HG03457 (cell line): ENCODE measurements around the gene ATF6B.
"Not testable (repeated sequence)": the region's sequence is repeated elsewhere in the genome, so short reads cannot be mapped to it uniquely, and the experiment has no call there.

ENCODE experiments used
- ATAC-seq: cut with Tn5 transposase; IDR thresholded peaks from one replicate; pipeline ENCODE4 v1.9.1; 2021; ENCODE audit warnings: moderate number of reproducible peaks; ENCODE audit not compliant: unreplicated experiment

The ATF6B gene

DNA sequence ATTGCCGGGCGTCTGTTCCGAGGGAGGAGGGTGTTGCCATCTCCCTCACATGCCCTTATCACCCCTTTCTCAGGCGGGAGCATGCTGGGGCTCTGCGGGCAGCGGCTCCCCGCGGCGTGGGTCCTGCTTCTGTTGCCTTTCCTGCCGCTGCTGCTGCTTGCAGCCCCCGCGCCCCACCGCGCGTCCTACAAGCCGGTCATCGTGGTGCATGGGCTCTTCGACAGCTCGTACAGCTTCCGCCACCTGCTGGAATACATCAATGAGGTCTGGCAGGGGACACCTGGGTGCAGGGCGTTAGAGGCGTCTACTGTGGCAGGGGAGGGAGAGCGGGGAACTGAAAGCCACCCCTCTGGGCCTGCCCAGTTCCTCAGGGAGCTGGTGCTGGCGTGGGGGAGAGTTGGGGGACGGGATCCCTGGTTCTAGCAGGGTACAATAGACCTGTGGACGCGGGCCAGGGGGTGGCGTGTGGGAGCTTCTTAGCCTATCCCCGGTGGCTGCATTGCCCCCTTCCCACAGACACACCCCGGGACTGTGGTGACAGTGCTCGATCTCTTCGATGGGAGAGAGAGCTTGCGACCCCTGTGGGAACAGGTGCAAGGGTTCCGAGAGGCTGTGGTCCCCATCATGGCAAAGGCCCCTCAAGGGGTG lies 26.6 kb upstream of the ATF6B start:
- ATAC-seq = no peak

DNA sequence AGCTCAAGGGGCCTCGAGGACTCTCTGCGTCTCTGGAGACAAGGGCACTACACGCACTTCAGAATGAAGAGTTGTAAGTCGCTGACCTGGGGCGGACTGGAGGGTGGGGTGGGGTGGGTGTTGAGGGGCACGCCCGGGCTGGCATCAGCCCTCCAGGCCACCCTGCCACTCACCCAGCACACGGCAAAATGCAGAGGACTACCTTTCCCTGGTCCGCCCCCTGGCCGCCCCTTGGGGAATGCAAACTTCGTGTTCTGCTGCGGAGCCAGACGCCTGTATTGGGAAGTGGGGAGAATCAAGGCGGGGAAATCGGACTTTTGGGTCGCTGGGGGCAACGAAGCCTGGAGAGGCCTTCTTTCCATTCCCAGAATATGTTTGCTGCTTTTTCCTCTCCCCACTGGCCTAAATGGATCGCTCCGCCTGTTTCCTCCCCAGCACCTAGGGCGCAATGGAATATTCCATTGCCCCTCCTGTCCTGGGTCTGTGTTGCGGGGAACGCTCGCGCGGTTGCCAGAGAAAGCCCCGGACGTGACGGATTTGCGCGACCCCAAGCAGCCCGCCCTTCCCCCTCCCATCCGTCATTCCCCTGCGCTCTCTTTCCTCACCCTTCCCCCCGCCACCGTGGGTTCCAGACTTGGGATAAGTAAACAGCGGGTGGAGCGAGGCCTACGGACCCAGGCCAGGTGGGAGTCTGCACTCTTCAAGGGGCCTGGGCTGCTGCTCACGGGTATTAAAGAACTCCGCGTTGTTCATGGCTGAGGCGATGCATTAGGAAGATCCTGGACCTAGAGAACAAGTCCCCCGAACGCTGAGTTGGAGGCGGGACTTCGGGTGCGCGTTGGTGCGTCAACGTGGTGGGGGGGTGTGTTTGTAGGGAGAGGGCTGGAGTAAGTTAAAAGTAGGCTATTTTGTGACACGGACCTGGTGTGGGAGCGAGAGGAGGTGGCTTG lies 25.8 kb upstream of the ATF6B start, which contains the start of gene PPT2:
TSS of gene PPT2 (plus strand) at position 578 of the 950 bp plus-strand sequence. CDS start 454 bp downstream, outside the sequence.
- ATAC-seq = no peak

DNA sequence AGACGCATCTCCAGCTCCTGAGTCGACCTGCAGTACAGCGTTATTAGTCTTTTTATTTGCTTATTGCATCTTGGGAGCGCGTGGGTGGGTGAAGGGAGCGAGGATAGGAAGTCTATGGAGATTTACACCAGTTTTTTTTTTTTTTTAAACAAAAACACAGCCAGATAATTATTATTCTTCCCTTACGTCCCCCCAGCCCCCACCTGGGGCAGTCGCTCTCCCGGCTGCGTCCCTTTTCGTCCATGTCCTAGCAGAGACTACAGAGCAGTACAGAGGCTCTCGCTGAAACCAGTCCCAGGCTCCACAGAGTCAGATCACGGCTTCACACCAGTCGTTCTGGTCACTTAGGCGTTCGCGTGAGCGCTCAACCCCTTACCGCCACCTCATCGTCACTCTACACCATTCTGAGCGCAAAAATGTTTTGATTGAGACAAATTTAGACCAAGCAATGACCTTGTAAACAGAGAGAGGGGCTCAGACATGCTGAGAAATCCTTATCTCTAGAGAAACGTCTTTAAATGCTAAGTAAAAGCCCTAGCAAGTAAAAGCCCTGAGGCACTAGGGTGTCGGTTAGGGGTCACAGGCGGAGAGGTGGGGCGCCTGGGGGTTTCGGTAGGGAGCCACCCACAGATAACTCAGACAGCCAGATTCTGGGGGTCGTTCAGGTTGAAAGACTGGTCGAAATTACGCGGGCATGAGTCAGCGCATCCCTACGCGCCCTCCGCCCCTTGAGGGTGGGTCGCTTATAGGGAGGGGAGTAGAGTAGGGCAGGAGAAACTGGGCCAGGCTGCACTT lies 24.9 kb upstream of the ATF6B start:
- ATAC-seq = no peak

DNA sequence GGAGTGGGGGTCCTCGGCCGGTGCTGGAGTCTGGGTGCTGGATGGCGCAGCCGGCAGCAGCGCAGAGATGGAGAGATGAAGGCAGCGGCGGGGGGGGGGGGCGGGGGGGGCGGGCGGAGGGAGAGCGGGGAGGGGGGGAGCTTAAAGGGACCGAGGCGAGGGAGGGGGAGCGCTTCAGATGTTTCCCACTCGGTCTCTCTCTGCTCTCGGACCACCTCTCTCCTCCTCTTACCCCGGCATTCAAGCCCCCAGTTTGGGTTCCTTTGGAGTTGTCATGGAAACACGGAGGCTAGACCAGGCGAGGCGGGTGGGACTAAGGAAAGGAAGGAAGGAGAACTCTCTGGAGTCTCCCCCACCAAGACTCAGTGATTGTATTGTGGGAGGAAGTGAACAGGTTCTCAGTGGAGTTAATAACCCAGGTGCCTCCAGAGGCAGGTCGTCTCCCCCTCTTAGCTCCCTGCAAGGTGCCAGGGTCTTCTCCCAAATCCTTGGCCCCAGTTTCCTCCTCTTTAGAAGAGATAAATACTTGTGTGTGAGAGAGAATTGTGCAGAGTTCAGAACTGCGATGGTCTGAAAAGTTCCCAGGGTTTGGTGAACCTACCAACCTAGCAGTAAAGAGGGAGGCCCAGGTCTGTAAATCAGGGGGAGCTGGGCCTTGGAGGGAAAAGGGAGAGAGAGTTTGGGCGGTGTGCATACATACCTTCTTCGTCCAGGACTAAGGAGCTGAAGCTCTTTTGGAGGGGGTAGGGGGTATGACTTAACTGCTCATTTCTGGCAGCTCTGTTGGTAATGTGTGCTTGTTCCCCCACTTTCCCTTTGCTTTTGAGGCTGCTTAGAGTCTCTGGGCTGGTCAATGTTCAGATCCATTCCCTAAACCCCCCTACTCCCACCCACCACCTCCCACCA lies 24.1 kb upstream of the ATF6B start, which contains the start of gene PRRT1:
TSS of gene PRRT1 (minus strand) at position 77 of the 906 bp plus-strand sequence. CDS start 112 bp downstream, outside the sequence.
- no peak for ATAC-seq

GRCh38 chr6:32151181-32151862 lies 23.3 kb upstream of the ATF6B start:
- ATAC-seq = no peak

- no peak for ATAC-seq
Measured at GRCh38 chr6:32149932-32150870, 22.2 kb upstream of the ATF6B start.

DNA sequence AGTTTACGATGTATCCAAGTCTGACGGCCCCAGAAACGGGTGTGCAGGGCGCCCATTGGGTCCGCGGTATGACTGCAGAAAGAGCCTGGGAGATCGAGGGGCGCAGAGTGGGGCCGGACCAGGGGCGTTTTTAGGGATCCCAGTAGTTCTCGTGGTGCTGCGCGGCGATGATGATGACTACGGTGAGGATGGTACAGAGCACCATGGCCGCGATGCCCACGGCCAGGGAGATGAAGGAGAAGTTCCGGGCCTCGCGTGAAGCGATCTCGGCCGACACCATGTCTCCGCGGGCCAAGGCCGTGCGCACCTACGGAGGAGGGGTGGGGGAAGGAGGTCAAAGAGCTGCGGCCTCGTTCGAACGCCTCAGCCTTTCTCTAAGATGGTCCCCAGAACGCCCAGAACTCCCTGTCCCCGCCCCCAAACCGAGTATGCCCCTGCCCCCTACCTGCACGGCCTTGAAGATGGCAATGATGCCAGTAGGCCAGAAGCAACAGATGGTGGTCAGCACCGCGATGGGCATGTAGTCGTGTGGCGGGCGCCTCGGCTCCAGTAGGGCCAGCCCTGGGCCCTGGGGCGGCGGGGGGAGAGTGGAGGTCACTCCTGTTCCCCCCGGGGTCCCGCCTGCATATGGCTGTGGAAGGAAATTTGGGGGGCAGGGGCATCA lies 21.2 kb upstream of the ATF6B start:
- ATAC-seq = no peak

GRCh38 chr6:32148289-32149091 lies 20.4 kb upstream of the ATF6B start:
- no peak for ATAC-seq

- ATAC-seq = no peak
Measured at GRCh38 chr6:32147401-32148132, 19.5 kb upstream of the ATF6B start.

GRCh38 chr6:32146687-32147086 lies 18.6 kb upstream of the ATF6B start:
- ATAC-seq = no peak

DNA sequence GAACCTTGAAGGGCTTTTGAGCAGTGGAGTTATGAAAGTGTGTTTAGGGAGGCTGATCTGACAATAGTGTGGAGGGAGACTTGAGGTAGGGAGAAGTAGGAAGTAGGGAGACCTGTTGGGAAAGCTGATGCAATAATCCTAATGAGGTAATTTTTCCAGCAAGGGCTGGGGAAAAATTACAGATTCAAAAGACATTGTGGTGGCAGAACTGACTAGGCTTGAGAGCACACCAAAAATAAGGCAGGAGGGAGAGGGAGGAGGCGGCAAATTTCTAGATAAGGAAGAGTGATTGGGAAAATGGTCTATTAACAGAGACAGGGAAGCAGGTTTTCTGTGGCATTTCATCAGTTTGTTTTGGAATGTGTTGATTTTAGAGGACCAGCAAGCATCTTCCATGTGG lies 18.2 kb upstream of the ATF6B start:
- no peak for ATAC-seq

DNA sequence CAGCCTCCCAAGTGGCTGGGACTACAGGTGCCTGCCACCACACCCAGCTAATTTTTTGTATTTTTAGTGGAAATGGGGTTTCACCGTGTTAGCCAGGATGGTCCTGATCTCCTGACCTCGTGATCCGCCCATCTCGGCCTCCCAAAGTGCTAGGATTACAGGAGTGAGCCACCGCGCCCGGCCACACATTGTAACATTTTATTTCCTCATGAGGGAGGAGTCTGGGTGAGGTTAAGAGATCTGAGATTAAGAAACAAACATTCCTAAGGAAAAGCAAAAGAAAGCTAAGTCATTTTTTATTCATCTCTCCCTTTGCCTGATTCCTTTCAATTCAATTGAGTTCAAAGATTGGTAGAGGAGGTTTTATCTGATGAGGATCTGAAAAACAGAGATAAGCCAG lies 16.2 kb upstream of the ATF6B start:
- ATAC-seq = not testable (repeated sequence)

DNA sequence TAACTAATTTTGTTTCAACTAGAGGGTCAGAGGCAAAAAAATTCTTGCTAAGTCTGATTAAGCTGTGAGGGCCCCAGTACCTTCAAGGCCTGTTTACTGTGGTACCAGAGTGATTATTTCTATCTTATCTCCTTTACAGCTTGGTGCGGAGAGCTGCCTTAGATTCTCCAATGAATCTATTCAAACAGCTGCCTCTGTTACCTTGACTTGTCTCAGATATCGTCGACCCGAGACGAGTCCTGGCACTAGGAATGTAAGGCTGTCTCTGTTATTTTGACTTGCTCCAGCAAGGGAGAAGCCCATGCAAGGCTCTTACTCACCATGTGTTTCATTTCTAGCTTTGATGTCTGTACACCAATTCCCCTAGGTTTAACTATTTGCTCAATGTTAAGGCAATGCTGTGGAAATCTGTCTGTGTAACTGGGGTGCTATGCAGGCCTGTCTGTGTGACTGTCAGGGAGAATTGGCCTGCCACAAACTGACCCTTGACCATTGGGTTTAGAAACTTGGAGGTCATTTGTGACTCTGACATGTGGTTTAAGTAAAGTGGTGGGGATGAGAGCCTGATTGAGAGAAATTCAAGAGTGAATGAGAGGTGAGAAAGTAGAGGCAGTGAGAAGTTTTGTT lies 12.5 kb upstream of the ATF6B start:
- ATAC-seq = no peak

GRCh38 chr6:32139590-32139989 lies 11.5 kb upstream of the ATF6B start:
- ATAC-seq = no peak

- ATAC-seq = no peak
Measured at GRCh38 chr6:32137454-32137853, 9.4 kb upstream of the ATF6B start.

DNA sequence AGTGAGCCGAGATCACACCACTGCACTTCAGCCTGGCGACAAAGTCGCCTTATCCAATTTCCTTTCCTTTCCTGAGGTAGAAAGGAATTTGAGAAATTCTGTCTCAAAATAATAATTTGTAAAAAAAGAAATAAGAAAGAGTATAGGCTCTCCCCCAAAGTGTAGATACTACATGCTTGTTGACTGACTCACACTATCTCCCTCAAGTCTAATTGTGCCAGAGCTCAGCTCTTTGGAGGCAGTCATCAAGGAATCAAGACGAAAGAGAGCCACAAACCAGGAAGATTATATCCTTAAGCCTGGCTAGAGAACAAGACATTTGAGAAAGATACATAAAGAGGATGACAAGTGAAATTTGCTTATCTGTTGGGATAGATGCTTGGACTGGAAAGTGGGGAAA lies 5.7 kb upstream of the ATF6B start:
- ATAC-seq = no peak
